GM23338 (cell line): Measurements from ENCODE around the gene ANAPC4. TPM values are rescaled to one million over a fixed set of nuclear protein-coding genes. Genes with fewer than 3 reads are reported as not detected.

Experiments
- ATAC-seq: fragments of 200-7000 bp; cut with Tn5 transposase; 3 replicates; pipeline ENCODE4 v1.9.1; 2020
- DNase-seq: peaks from one replicate; pipeline ENCODE4 v3.0.0-alpha.2; 2015; ENCODE audit warnings: low spot score
- H2AFZ ChIP-seq: fragments of 200-600 bp; sonication (generic); 2 replicates; pipeline ENCODE4 v1.8.0; 2016; ENCODE audit warnings: antibody characterized with exemption, mild to moderate bottlenecking, moderate library complexity
- H3F3A ChIP-seq: fragments of 200-600 bp; sonication (generic); replicated peaks from 2 replicates; pipeline ENCODE4 v1.8.0; 2017; ENCODE audit warnings: antibody characterized with exemption, mixed run types, low read depth
- H3K27ac ChIP-seq: fragments of 200-600 bp; sonication (generic); 2 replicates; pipeline ENCODE4 v1.6.1; 2016; ENCODE audit warnings: low read depth
- H3K27me3 ChIP-seq: fragments of 200-600 bp; sonication (generic); 2 replicates; pipeline ENCODE4 v1.8.0; 2016; ENCODE audit warnings: mild to moderate bottlenecking, mixed run types, moderate library complexity; ENCODE audit not compliant: insufficient read depth
- H3K36me3 ChIP-seq: fragments of 200-600 bp; sonication (generic); 2 replicates; pipeline ENCODE4 v1.8.0; 2016; ENCODE audit warnings: mild to moderate bottlenecking; ENCODE audit not compliant: insufficient read depth
- H3K4me1 ChIP-seq: fragments of 200-600 bp; sonication (generic); 2 replicates; pipeline ENCODE4 v1.8.0; 2016; ENCODE audit warnings: mild to moderate bottlenecking, moderate library complexity; ENCODE audit not compliant: insufficient read depth
- H3K4me2 ChIP-seq: fragments of 200-600 bp; sonication (generic); 2 replicates; pipeline ENCODE4 v1.7.1; 2017; ENCODE audit warnings: mixed run types
- H3K4me3 ChIP-seq: fragments of 200-600 bp; sonication (generic); 2 replicates; pipeline ENCODE4 v1.6.1; 2016; ENCODE audit warnings: mixed run types
- H3K79me2 ChIP-seq: fragments of 200-600 bp; sonication (generic); replicated peaks from 2 replicates; pipeline ENCODE4 v1.8.0; 2017; ENCODE audit warnings: mild to moderate bottlenecking; ENCODE audit not compliant: insufficient read depth
- H3K9me2 ChIP-seq: fragments of 200-600 bp; sonication (generic); 2 replicates; pipeline ENCODE4 v1.8.0; 2017; ENCODE audit not compliant: insufficient read depth
- H4K20me1 ChIP-seq: fragments of 200-600 bp; sonication (generic); replicated peaks from 2 replicates; pipeline ENCODE4 v1.8.0; 2017; ENCODE audit warnings: mild to moderate bottlenecking; ENCODE audit not compliant: insufficient read depth
- H3K27ac Mint-ChIP-seq: 2 replicates; pipeline ENCODE4 v1.8.0; 2020; ENCODE audit warnings: inconsistent platforms, mild to moderate bottlenecking, moderate library complexity, mixed read lengths
- H3K27me3 Mint-ChIP-seq: 3 replicates; pipeline ENCODE4 v1.8.0; 2022; ENCODE audit warnings: low read depth, mild to moderate bottlenecking, moderate library complexity, mixed read lengths, inconsistent platforms; ENCODE audit not compliant: insufficient read depth, poor library complexity
- H3K36me3 Mint-ChIP-seq: 3 replicates; pipeline ENCODE4 v1.8.0; 2021; ENCODE audit warnings: low read depth, mild to moderate bottlenecking, inconsistent platforms, moderate library complexity, mixed read lengths
- H3K4me1 Mint-ChIP-seq: 3 replicates; pipeline ENCODE4 v1.8.0; 2020; ENCODE audit warnings: mild to moderate bottlenecking, inconsistent platforms, mixed read lengths
- H3K4me3 Mint-ChIP-seq: 3 replicates; pipeline ENCODE4 v1.8.0; 2021; ENCODE audit warnings: moderate library complexity, mild to moderate bottlenecking, inconsistent platforms, mixed read lengths
- H3K9me3 Mint-ChIP-seq: 3 replicates; pipeline ENCODE4 v1.8.0; 2020; ENCODE audit warnings: moderate library complexity, mild to moderate bottlenecking, inconsistent platforms, mixed read lengths
- CREB1 ChIP-seq: fragments of 250-450 bp; sonication (Bioruptor Pico); IDR thresholded peaks from 2 replicates; pipeline ENCODE4 v1.5.0; 2020; ENCODE audit warnings: low read depth, mild to moderate bottlenecking, moderate library complexity
- ETS1 ChIP-seq: IDR thresholded peaks from 2 replicates; pipeline ENCODE4 v1.6.1; 2016; ENCODE audit warnings: antibody characterized with exemption
- EZH2 ChIP-seq: fragments of 200-600 bp; sonication (generic); IDR thresholded peaks from one replicate; pipeline ENCODE4 v1.8.0; 2017; ENCODE audit warnings: antibody characterized with exemption, mild to moderate bottlenecking, low read depth; ENCODE audit not compliant: unreplicated experiment
- EZH2phosphoT487 ChIP-seq: fragments of 200-600 bp; sonication (generic); IDR thresholded peaks from one replicate; pipeline ENCODE4 v1.8.1; 2018; ENCODE audit warnings: antibody characterized with exemption; ENCODE audit not compliant: unreplicated experiment
- JUNB ChIP-seq: IDR thresholded peaks from one replicate; pipeline ENCODE4 v1.6.1; 2016; ENCODE audit warnings: antibody characterized with exemption; ENCODE audit not compliant: unreplicated experiment
- NANOG ChIP-seq: IDR thresholded peaks from 2 replicates; pipeline ENCODE4 v1.6.1; 2016; ENCODE audit warnings: antibody characterized with exemption, borderline replicate concordance
- REST ChIP-seq: IDR thresholded peaks from one replicate; pipeline ENCODE4 v1.6.1; 2018; ENCODE audit warnings: antibody characterized with exemption; ENCODE audit not compliant: unreplicated experiment
- STAT1 ChIP-seq: IDR thresholded peaks from one replicate; pipeline ENCODE4 v1.6.1; 2016; ENCODE audit warnings: antibody characterized with exemption; ENCODE audit not compliant: unreplicated experiment
- ZNF331 ChIP-seq: fragments of 250-450 bp; sonication (Bioruptor Pico); IDR thresholded peaks from 2 replicates; pipeline ENCODE4 v1.5.0; 2020; ENCODE audit warnings: low read depth, mild to moderate bottlenecking, moderate library complexity
- polyA plus RNA-seq: library from polyadenylated mRNA; unstranded; fragments of >200 nt; fragmentation: Nextera tagmentation; extraction: Ambion mirVana; gene quantifications from 2 replicates; pipeline ENCODE4 v1.2.1, GENCODE V29; 2016
- total RNA-seq: library from RNA; depleted of rRNA; stranded (reverse); fragments of >200 nt; shearing (Covaris generic); gene quantifications from 2 replicates; pipeline ENCODE4 v1.2.3, GENCODE V29; 2014

ANAPC4 gene
- total and polyA plus RNA-seq, 2 experiments from 2014 or later: 34.3 to 46.2 TPM

GRCh38 chr4:25448379-25449109, 71.5 kb downstream of the ANAPC4 start (continued):
- TF ChIP-seq REST: no peak
- no peak for TF ChIP-seq NANOG
- no peak for TF ChIP-seq EZH2phosphoT487
- TF ChIP-seq STAT1: no peak
- TF ChIP-seq ZNF331 (CRISPR knock-in tag): no peak

- H3K36me3 ChIP-seq: no peaks in the 10 kb centered on the region
- ATAC-seq: no peak
- H3K36me3 Mint-ChIP-seq: no peaks in the 10 kb centered on the region
- H3K4me3 ChIP-seq: no peak overlapping the region
- no peak for DNase-seq
- H3K27ac ChIP-seq: no peak overlapping the region
- no peak overlapping the region for H3K4me3 Mint-ChIP-seq
- H3K9me3 Mint-ChIP-seq: no peaks in the 10 kb centered on the region
- peaks cover 14% of the 10 kb centered on the region for H3K27me3 Mint-ChIP-seq
- no peak for TF ChIP-seq CREB1 (CRISPR knock-in tag)
- TF ChIP-seq EZH2phosphoT487: no peak
- TF ChIP-seq ETS1: no peak
- no peak for TF ChIP-seq EZH2
- TF ChIP-seq JUNB: no peak
- peak overlapping the region; percentile 66; the same call in 1 of the 2 replicates for H3K27ac Mint-ChIP-seq
- H2AFZ ChIP-seq: peak overlapping the region; percentile 52; the same call in 1 of the 2 replicates
- H3K9me2 ChIP-seq: no peaks in the 10 kb centered on the region
- H3K4me1 ChIP-seq: no peaks in the 10 kb centered on the region
- H3K4me2 ChIP-seq: no peak overlapping the region
- H4K20me1 ChIP-seq: no peaks in the 10 kb centered on the region
- H3F3A ChIP-seq: no peaks in the 10 kb centered on the region
- H3K79me2 ChIP-seq: no peaks in the 10 kb centered on the region
- peaks cover 22% of the 10 kb centered on the region for H3K4me1 Mint-ChIP-seq
- no peaks in the 10 kb centered on the region for H3K27me3 ChIP-seq
Observed at GRCh38 chr4:25449270-25449669, 72.2 kb downstream of the ANAPC4 start.
